Measurements from ENCODE around the gene AAMP.

AAMP gene

GRCh38 chr2:218236829-218237228 is 33.1 kb downstream of the AAMP start:
- TF ChIP-seq FOXP2 (optimal IDR thresholded peaks at IDR 0.05; ENCODE audit: borderline replicate concordance, extremely low read depth, extremely low read length, insufficient read depth) = no peak
- TF ChIP-seq REST (IDR thresholded peaks at IDR 0.05; ENCODE audit: insufficient read depth in 1 of 2, low read depth in 2 of 2, low read length in 2 of 2) = no peak
- TF ChIP-seq TAF1 (IDR thresholded peaks at IDR 0.05; ENCODE audit: borderline replicate concordance, insufficient read depth, low read length) = no peak
- TF ChIP-seq POLR2AphosphoS5 (IDR thresholded peaks at IDR 0.05; ENCODE audit: low read depth, low read length) = no peak
- TF ChIP-seq SIN3A (IDR thresholded peaks at IDR 0.05; ENCODE audit: borderline replicate concordance, insufficient read depth, low read length) = no peak

- TF ChIP-seq TAF1 (IDR thresholded peaks at IDR 0.05; ENCODE audit: borderline replicate concordance, insufficient read depth, low read length) (no peak), FOXP2 (optimal IDR thresholded peaks at IDR 0.05; ENCODE audit: borderline replicate concordance, extremely low read depth, extremely low read length, insufficient read depth) (no peak), REST (IDR thresholded peaks at IDR 0.05; ENCODE audit: insufficient read depth in 1 of 2, low read depth in 2 of 2, low read length in 2 of 2) (no peak), SIN3A (IDR thresholded peaks at IDR 0.05; ENCODE audit: borderline replicate concordance, insufficient read depth, low read length) (no peak), POLR2AphosphoS5 (IDR thresholded peaks at IDR 0.05; ENCODE audit: low read depth, low read length) (no peak)
Measured at GRCh38 chr2:218235017-218235416, 34.9 kb downstream of the AAMP start.

- TF ChIP-seq POLR2AphosphoS5 (IDR thresholded peaks at IDR 0.05; ENCODE audit: low read depth, low read length) = no peak
Measured at GRCh38 chr2:218234521-218234920, 35.4 kb downstream of the AAMP start.

DNA sequence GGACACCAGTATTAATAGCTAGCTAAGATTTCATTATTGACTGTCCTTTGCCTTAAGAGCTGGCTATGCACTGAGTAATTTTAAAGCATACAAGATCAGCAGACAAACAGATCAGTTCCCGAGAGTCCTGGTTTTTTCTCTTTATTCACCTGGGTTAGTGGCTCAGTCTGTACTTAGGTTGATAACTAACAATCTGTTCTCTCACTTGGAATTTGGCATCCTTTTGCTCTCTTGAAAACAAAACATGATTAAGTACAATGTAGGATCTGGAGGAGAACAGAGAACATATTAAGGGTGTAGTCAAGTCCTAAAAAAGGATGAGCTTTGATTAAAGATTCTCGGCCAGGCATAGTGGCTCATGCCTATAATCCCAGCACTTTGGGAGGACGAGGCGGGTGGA is 36.4 kb downstream of the AAMP start:
- TF ChIP-seq TAF1 (IDR thresholded peaks at IDR 0.05; ENCODE audit: borderline replicate concordance, insufficient read depth, low read length) = no peak
- no peak for TF ChIP-seq SIN3A (IDR thresholded peaks at IDR 0.05; ENCODE audit: borderline replicate concordance, insufficient read depth, low read length)
- no peak for TF ChIP-seq POLR2AphosphoS5 (IDR thresholded peaks at IDR 0.05; ENCODE audit: low read depth, low read length)
- TF ChIP-seq REST (IDR thresholded peaks at IDR 0.05; ENCODE audit: insufficient read depth in 1 of 2, low read depth in 2 of 2, low read length in 2 of 2) = no peak
- TF ChIP-seq FOXP2 (optimal IDR thresholded peaks at IDR 0.05; ENCODE audit: borderline replicate concordance, extremely low read depth, extremely low read length, insufficient read depth) = no peak

- TF ChIP-seq SIN3A (IDR thresholded peaks at IDR 0.05; ENCODE audit: borderline replicate concordance, insufficient read depth, low read length) (no peak), TAF1 (IDR thresholded peaks at IDR 0.05; ENCODE audit: borderline replicate concordance, insufficient read depth, low read length) (no peak), REST (IDR thresholded peaks at IDR 0.05; ENCODE audit: insufficient read depth in 1 of 2, low read depth in 2 of 2, low read length in 2 of 2) (no peak), POLR2AphosphoS5 (IDR thresholded peaks at IDR 0.05; ENCODE audit: low read depth, low read length) (no peak), FOXP2 (optimal IDR thresholded peaks at IDR 0.05; ENCODE audit: borderline replicate concordance, extremely low read depth, extremely low read length, insufficient read depth) (no peak)
Measured at GRCh38 chr2:218230882-218231281, 39.1 kb downstream of the AAMP start.

All from PFSK-1 (cell line).